Mammary epithelial cell (primary cell): ENCODE data around the gene PHACTR3.

ENCODE experiments used
- CTCF ChIP-seq, 2 donors: IDR thresholded peaks in 1 of 2; conservative IDR thresholded peaks in 1 of 2; 2 replicates each; pipeline ENCODE4 v1.5.1; 2011 to 2012; ENCODE audit warnings: inconsistent platforms in 2 of 2, low read length in 2 of 2, mild to moderate bottlenecking in 2 of 2, control low read depth in 1 of 2, low read depth in 1 of 2; ENCODE audit not compliant: insufficient read depth in 1 of 2; ENCODE audit errors: extremely low read depth in 1 of 2
- EZH2 ChIP-seq: IDR thresholded peaks from 2 replicates; pipeline ENCODE4 v1.6.1; 2012; ENCODE audit warnings: low read length, inconsistent platforms, borderline replicate concordance

- no peak for TF ChIP-seq CTCF (conservative IDR thresholded peaks at IDR 0.05 in 1 of 2, IDR thresholded peaks at IDR 0.05 in 1 of 2; ENCODE audit: extremely low read depth in 1 of 2, insufficient read depth in 1 of 2, low read depth in 1 of 2, low read length in 2 of 2)
- TF ChIP-seq EZH2: no peak
These were observed 175.5 kb downstream of the PHACTR3 start for GRCh38 chr20:59779656-59780380.
